ENCODE measurements around the gene PCDH12. TPM values are rescaled to one million over a fixed set of nuclear protein-coding genes. Genes with fewer than 3 reads are reported as not detected.

Gene PCDH12
- total and polyA plus RNA-seq, 12 donors: 3.6 to 16.6 (median 8.4) TPM

DNA sequence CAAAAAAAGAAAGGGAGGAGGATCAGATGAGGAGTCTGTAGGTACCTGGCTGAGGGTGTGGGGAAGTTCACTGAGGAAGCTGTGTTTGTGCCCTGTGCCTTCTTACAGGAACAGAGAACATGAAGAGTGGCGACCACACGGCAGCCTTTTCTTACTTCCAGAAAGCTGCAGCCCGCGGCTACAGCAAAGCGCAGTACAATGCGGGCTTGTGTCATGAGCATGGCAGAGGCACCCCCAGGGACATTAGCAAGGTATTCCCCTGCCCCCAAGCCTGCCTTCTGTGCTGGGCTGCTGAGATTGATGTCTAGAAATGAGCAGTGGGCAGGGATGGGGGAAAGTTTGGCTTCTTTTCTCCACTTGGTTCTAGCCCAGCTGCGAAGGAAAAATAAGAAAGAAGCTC lies 24.9 kb downstream of the PCDH12 start:
- H3K27ac ChIP-seq: peak overlapping the region in 1 of 10 donors; percentile 15
- no peak overlapping the region for H3K4me3 ChIP-seq
- peaks cover 0 to 100% (median 71%) of the 10 kb centered on the region in 9 donors for H3K36me3 ChIP-seq
- H3K27me3 ChIP-seq: no peaks in the 10 kb centered on the region
- peaks cover 0 to 48% (median 21%) of the 10 kb centered on the region in 9 donors for H3K4me1 ChIP-seq
- H3K9me3 ChIP-seq: no peaks in the 10 kb centered on the region
- no peak for ATAC-seq
- TF ChIP-seq, protein P1, sequence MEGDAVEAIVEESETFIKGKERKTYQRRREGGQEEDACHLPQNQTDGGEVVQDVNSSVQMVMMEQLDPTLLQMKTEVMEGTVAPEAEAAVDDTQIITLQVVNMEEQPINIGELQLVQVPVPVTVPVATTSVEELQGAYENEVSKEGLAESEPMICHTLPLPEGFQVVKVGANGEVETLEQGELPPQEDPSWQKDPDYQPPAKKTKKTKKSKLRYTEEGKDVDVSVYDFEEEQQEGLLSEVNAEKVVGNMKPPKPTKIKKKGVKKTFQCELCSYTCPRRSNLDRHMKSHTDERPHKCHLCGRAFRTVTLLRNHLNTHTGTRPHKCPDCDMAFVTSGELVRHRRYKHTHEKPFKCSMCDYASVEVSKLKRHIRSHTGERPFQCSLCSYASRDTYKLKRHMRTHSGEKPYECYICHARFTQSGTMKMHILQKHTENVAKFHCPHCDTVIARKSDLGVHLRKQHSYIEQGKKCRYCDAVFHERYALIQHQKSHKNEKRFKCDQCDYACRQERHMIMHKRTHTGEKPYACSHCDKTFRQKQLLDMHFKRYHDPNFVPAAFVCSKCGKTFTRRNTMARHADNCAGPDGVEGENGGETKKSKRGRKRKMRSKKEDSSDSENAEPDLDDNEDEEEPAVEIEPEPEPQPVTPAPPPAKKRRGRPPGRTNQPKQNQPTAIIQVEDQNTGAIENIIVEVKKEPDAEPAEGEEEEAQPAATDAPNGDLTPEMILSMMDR (IDR thresholded peaks at IDR 0.05): no peak
- intact Hi-C loops (cut with DNase I): no loop called here
- 91 to 97% methylated on average over 7 of the region's 7 CpGs for WGBS, 2 donors
- no peak for DNase-seq

DNA sequence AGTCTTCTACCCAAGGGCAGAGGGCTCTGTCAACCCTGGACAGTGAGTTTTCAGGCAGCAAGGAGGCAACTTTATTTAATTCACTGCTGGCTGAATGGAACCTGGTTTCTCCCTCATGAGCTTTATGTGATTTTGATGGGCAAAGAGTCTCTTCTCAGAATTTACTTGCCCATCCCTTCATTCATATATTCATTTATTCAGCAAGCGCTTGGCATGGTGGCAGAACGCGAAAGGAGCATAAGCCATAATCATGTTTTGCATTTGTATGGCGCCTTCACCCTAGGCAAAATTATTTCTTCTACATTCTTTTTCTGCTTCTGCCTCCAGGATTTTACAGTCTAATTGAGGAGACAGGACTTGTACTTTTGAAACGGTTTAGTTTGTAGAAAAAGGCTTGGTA lies 26.3 kb downstream of the PCDH12 start:
- intact Hi-C loops (cut with DNase I): no loop called here
- TF ChIP-seq, protein P1 (IDR thresholded peaks at IDR 0.05): no peak
- WGBS, 2 donors: 94% methylated on average over 5 of the region's 5 CpGs

DNA sequence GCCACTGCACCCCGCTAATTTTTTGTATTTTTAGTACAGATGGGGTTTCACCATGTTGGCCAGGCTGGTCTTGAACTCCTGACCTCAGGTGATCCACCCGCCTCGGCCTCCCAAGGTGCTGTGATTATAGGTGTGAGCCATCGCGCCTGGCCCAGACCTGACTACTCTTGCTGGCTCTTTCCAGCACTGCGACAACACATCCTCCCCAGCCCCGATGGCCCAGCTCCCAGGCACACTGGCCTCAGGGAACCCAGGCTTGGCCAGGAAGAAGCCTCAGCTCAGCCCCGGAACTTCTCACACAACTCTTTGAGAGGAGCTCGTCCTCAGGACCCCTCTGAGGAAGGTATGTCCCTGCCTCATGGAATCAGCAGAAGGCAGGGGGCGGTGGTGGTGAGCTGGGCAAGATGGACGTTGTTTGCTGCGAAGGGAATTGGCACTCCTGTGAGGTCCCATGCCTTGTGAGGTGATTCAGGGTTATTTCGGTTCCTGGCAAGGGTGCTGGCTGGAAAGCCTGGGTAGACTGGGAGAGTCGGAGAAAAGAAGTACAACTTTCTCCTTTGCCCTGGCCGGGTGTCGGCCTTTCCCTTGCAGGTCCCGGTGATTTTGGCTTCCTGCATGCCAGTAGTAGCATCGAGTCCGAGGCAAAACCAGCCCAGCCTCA lies 28.5 kb downstream of the PCDH12 start:
- Histone ChIP-seq H3K27me3 (no peaks in the 10 kb centered on the region), H3K9me3 (no peaks in the 10 kb centered on the region), H3K36me3 (peaks cover 0 to 100% (median 72%) of the 10 kb centered on the region in 9 donors), H3K4me3 (no peak overlapping the region), H3K4me1 (peaks cover 0 to 70% (median 45%) of the 10 kb centered on the region in 9 donors), H3K27ac (peak overlapping the region in 6 of 10 donors; percentile 49 to 78 (median 66))
- ATAC-seq (peak in 5 of 8 donors; percentile 31 to 58 (median 55)), DNase-seq (no peak)
- intact Hi-C loops (cut with DNase I): no loop called here
- WGBS, 2 donors: 87 to 88% methylated on average over 19 of the region's 19 CpGs
- TF ChIP-seq, protein P1 (IDR thresholded peaks at IDR 0.05): peak in 2 of 9 donors; percentile 19 to 25

More for the DNA sequence above, 26.3 kb downstream of the PCDH12 start:
- ATAC-seq: no peak
- no peak overlapping the region for H3K27ac ChIP-seq
- H3K4me1 ChIP-seq: peaks cover 0 to 62% (median 34%) of the 10 kb centered on the region in 9 donors
- H3K27me3 ChIP-seq: no peaks in the 10 kb centered on the region
- H3K9me3 ChIP-seq: no peaks in the 10 kb centered on the region
- peaks cover 0 to 100% (median 61%) of the 10 kb centered on the region in 9 donors for H3K36me3 ChIP-seq
- DNase-seq: no peak
- H3K4me3 ChIP-seq: no peak overlapping the region

DNA sequence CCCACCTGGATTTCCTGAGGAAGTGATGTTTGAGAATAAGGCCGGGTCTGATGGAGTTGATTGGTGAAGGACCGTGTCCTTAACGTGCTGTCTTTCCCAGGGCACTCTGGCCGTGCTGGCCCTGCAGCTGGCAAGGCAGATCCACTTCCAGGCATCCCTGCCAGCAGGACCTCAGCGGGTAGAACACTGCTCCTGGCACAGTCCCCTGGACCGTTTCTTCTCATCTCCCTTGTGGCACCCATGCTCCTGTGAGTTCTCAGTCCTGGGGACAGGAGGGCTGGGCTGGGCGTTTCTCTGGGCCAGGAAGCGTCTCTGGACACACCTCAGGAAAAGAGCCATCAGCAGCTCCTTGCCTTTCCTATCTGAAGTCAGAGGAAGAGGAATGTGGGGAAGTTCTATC lies 30.0 kb downstream of the PCDH12 start:
- no peak for DNase-seq
- peak overlapping the region in 8 of 10 donors; percentile 27 to 78 (median 64) for H3K27ac ChIP-seq

More for the DNA sequence above, 30.0 kb downstream of the PCDH12 start:
- peak in 3 of 8 donors; percentile 1 to 17 (median 2) for ATAC-seq
- no peaks in the 10 kb centered on the region for H3K27me3 ChIP-seq
- WGBS, 2 donors: 64 to 76% methylated on average over 8 of the region's 8 CpGs
- H3K36me3 ChIP-seq: peaks cover 0 to 86% (median 65%) of the 10 kb centered on the region in 9 donors
- H3K4me3 ChIP-seq: peak overlapping the region in 1 of 10 donors; percentile 5
- H3K4me1 ChIP-seq: peaks cover 2 to 68% (median 47%) of the 10 kb centered on the region in 9 donors
- intact Hi-C loops (cut with DNase I): no loop called here
- no peaks in the 10 kb centered on the region for H3K9me3 ChIP-seq
- TF ChIP-seq, protein P1 (IDR thresholded peaks at IDR 0.05): no peak
